Psoas muscle (tissue), 8 donors: ENCODE measurements around the gene BOK. TPM values are rescaled to one million over a fixed set of nuclear protein-coding genes. Genes with fewer than 3 reads are reported as not detected.

Source experiments
- ATAC-seq, 4 donors: fragments of 200-7000 bp; cut with Tn5 transposase; one replicate each; pipeline ENCODE4 v1.9.1; 2020; ENCODE audit warnings: moderate library complexity in 3 of 4, mild to moderate bottlenecking in 2 of 4
- DNase-seq, 2 donors: peaks; one replicate each; pipeline ENCODE4 v3.0.0-alpha.2; 2020
- H3K27ac ChIP-seq: fragments of 200-600 bp; one replicate; pipeline ENCODE4 v1.8.0; 2022
- H3K27me3 ChIP-seq, 3 donors: fragments of 200-600 bp in 1 of 3; one replicate each; pipeline versions ENCODE4 v1.6.1 to v1.8.0; 2013 to 2022; ENCODE audit warnings: low read length in 2 of 3, mild to moderate bottlenecking in 2 of 3, moderate library complexity in 1 of 3; ENCODE audit not compliant: insufficient read depth in 3 of 3
- H3K36me3 ChIP-seq, 2 donors: fragments of 200-600 bp in 1 of 2; one replicate each; pipeline versions ENCODE4 v1.6.1 to v1.8.0; 2013 to 2022; ENCODE audit warnings: low read depth in 1 of 2, mild to moderate bottlenecking in 1 of 2, moderate library complexity in 1 of 2; ENCODE audit not compliant: insufficient read depth in 1 of 2
- H3K4me1 ChIP-seq: fragments of 200-600 bp; one replicate; pipeline ENCODE4 v1.8.0; 2022
- H3K4me3 ChIP-seq: fragments of 200-600 bp; one replicate; pipeline ENCODE4 v1.8.0; 2022; ENCODE audit warnings: mild to moderate bottlenecking
- H3K9me3 ChIP-seq: fragments of 200-600 bp; one replicate; pipeline ENCODE4 v1.8.0; 2022
- WGBS, 3 donors: extraction: QIAGEN DNeasy Blood & Tissue Kit; methylation state at CpG; one replicate each; pipeline versions ENCODE4 v1.1.6 to v1.1.7; 2013; 5-methylcytosine and 5-hydroxymethylcytosine counted together
- intact Hi-C, 2 donors: fragments of 100-400 bp; cut with DNase I; formaldehyde crosslinking; loops; one replicate each; pipeline versions ENCODE4 v1.11.0 to v1.14.2; 2022
- polyA plus RNA-seq, 3 donors: library from polyadenylated mRNA; stranded (reverse); fragments of 200-250 nt; gene quantifications; one replicate each; pipeline ENCODE4 v1.2.3, GENCODE V29; 2013
- total RNA-seq, 4 donors: library from RNA; stranded (reverse); fragmentation: NEBNext Ultra II Directional in 2 of 4; extraction: Animal tissue kit (Norgen Biotek cat#: 25700) in 2 of 4; gene quantifications; one replicate each; pipeline versions ENCODE4 v1.2.1 to v1.2.4, GENCODE V29; 2021 to 2023
- TF ChIP-seq, protein P1 (sequence below): fragments of 200-600 bp; IDR thresholded peaks from one replicate; pipeline ENCODE4 v1.8.0; 2022; ENCODE audit warnings: antibody characterized with exemption
- donor health status: healthy with polysubstance abuse.
- donor health status: DM: no; HTN: no; CAD: no; lungs with moderate emphysema.
- donor health status: Bipolar disorder and iron deficiency.
- donor health status: healthy.
- donor health status: DM: yes; HTN: yes; CAD: no.
- donor health status: DM: no; HTN: no; CAD: no.
- donor health status: DM: no; HTN: no; CAD: no.
- donor health status: DM: yes; HTN: yes; CAD: no.

The BOK gene
- total and polyA plus RNA-seq, 7 donors, result 1.3 to 12.8 (median 3.6) TPM

DNA sequence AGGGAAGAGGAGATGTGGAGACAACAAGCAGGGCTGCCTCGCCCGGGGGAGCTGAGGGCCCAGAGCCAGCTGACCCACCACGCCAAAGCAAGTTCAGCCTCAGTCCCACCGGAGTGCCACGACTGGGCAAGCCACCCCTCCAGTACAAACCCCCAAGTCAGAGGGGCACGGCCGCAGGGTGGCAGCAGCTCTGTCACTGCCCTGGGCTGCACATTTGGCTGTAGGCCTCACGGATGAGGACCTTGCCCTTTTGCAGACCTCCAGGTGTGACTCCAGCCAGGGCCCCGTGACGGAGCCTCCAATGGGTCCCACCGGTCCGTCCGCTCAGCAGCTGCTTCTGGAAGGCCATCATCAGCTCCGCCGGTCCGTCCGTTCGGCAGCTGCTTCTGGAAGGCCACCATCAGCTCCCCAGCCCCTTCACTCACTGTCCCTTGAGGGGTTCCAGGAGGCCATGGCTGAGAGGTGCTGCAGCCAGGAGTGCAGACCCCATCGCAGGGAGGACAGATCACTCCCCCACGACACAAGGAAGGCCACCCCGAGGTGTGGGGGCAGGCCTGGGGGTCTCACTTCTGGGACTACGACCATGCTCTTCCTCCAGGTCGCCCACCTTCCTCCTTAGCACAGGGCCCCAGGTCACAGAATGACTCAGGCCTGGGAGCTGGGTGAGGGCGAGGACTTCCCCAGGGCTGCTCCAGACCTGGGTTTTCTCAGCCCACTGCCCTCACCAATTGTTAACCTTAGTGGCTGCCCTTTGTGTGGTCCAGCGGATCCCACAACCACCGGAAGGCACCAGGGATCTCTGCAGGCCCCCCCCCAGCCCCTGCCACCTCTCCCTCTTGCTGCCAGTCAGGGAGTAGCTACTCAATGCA is 25.6 kb upstream of the BOK start:
- ATAC-seq (no peak), DNase-seq (no peak)
- Histone ChIP-seq H3K4me1 (no peaks in the 10 kb centered on the region), H3K4me3 (no peak overlapping the region), H3K27me3 (no peaks in the 10 kb centered on the region), H3K27ac (no peak overlapping the region), H3K9me3 (no peaks in the 10 kb centered on the region), H3K36me3 (no peaks in the 10 kb centered on the region)
- TF ChIP-seq, protein P1, sequence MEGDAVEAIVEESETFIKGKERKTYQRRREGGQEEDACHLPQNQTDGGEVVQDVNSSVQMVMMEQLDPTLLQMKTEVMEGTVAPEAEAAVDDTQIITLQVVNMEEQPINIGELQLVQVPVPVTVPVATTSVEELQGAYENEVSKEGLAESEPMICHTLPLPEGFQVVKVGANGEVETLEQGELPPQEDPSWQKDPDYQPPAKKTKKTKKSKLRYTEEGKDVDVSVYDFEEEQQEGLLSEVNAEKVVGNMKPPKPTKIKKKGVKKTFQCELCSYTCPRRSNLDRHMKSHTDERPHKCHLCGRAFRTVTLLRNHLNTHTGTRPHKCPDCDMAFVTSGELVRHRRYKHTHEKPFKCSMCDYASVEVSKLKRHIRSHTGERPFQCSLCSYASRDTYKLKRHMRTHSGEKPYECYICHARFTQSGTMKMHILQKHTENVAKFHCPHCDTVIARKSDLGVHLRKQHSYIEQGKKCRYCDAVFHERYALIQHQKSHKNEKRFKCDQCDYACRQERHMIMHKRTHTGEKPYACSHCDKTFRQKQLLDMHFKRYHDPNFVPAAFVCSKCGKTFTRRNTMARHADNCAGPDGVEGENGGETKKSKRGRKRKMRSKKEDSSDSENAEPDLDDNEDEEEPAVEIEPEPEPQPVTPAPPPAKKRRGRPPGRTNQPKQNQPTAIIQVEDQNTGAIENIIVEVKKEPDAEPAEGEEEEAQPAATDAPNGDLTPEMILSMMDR, result no peak
- intact Hi-C loops, result no loop called here
- 84 to 91% (median 90%) methylated on average over 26 of the region's 26 CpGs for WGBS, 3 donors

DNA sequence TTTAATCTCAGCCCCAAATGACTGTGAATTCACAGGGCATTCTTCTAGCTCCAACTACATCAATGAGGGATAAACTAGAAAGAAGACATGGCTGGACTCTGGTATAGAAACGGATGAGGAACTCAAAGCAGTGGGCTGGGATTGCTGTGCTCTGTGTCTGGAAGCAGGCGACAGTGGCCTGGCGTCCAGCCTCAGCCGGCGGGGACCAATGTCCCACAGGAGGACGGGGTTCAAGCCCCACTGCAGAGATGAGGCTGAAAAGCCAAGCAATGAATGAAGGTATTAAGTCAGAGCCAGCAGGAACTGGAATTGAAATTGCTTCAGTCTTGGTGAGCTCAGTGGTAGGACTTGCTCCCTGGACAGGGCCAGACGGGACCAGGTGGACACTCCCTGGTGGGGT is 24.3 kb upstream of the BOK start:
- no peaks in the 10 kb centered on the region for H3K27me3 ChIP-seq
- no peaks in the 10 kb centered on the region for H3K4me1 ChIP-seq
- DNase-seq (no peak), ATAC-seq (no peak)
- no peak overlapping the region for H3K4me3 ChIP-seq
- WGBS, 3 donors, result 82 to 89% (median 82%) methylated on average over 7 of the region's 7 CpGs
- intact Hi-C loops, result no loop called here
- H3K36me3 ChIP-seq, result no peaks in the 10 kb centered on the region
- TF ChIP-seq, protein P1, result no peak
- no peaks in the 10 kb centered on the region for H3K9me3 ChIP-seq
- H3K27ac ChIP-seq, result no peak overlapping the region

DNA sequence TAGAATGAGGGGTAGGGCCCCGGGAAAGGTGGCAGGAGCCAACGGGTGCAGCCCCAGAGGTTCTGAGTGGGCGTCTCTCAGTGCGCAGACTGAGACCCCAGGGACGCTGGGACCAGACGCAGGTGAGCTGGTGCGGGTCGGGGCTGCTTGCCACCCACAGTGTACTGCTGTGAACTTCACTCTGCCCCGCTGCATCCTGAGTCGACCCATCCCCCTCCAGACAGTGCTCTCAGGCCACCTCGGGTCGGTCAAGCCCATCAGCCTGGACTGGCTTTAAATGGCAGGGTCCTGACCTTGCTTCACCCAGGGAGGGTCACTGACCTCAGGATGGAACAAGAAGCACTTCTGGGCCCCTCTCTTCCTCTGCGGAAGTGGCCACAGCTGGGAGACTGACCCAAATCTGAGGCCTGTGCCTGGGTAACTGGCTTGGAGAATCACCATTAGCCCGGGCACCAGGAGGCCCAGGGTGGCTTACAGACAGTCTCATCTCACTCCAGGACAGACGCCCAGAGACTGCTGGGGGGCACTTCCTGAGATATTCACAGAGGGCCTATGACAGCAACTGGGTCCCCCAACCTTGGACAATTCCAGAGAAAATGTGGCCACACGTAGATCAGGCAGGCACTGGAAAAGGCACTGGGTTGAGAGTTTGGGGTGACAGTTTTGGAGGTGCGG is 23.7 kb upstream of the BOK start:
- ATAC-seq (no peak), DNase-seq (no peak)
- Histone ChIP-seq H3K9me3 (no peaks in the 10 kb centered on the region), H3K36me3 (no peaks in the 10 kb centered on the region), H3K27ac (no peak overlapping the region), H3K27me3 (no peaks in the 10 kb centered on the region), H3K4me1 (no peaks in the 10 kb centered on the region), H3K4me3 (no peak overlapping the region)
- TF ChIP-seq, protein P1, result no peak
- 77 to 82% (median 79%) methylated on average over 17 of the region's 17 CpGs for WGBS, 3 donors
- intact Hi-C loops, result no loop called here

DNA sequence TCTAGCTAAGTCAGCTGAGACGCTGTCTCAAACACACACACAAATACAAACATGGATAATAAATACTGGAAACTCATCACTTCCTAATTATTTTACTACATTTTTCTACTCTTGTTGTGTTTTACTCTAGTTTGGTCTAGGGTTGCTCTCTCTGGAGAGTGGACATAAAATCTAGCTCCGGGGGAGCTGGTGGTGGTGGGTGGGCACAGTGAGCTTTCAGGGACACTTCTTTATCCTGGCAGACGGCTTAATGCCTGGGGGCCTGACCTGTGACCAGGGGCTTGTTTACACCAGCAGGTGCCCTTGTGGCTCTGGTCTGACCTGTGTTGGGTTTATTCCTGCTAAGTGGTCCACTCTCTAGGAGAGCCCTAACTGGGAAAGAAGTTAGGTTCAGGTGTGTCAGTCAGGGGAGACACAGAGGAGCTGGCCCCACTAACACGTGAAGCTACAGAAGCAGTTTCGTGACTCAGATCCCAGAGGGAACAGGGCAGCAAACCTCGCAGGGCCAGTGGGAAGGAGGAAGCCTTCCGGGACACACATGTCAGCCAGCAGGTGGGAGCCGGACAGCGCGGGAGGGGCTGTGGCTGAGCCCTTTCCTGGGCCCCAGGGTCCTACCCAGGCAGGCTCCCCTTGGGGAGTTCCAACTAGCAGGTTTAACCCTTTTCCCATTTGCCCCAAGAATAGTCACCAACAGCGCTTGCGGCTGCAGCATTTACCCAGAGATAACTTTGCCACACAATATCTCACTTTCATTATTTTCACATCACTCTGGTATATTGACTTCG is 22.5 kb upstream of the BOK start:
- 57 to 65% (median 63%) methylated on average over 13 of the region's 13 CpGs for WGBS, 3 donors
- TF ChIP-seq, protein P1, result no peak
- Histone ChIP-seq H3K4me3 (no peak overlapping the region), H3K27me3 (no peaks in the 10 kb centered on the region), H3K9me3 (no peaks in the 10 kb centered on the region), H3K36me3 (no peaks in the 10 kb centered on the region), H3K4me1 (peaks cover 5% of the 10 kb centered on the region), H3K27ac (no peak overlapping the region)
- ATAC-seq, result no peak
- intact Hi-C loops, result no loop called here
- DNase-seq, result no peak
